ENCODE results near the gene CSF2.

Gene CSF2

DNA sequence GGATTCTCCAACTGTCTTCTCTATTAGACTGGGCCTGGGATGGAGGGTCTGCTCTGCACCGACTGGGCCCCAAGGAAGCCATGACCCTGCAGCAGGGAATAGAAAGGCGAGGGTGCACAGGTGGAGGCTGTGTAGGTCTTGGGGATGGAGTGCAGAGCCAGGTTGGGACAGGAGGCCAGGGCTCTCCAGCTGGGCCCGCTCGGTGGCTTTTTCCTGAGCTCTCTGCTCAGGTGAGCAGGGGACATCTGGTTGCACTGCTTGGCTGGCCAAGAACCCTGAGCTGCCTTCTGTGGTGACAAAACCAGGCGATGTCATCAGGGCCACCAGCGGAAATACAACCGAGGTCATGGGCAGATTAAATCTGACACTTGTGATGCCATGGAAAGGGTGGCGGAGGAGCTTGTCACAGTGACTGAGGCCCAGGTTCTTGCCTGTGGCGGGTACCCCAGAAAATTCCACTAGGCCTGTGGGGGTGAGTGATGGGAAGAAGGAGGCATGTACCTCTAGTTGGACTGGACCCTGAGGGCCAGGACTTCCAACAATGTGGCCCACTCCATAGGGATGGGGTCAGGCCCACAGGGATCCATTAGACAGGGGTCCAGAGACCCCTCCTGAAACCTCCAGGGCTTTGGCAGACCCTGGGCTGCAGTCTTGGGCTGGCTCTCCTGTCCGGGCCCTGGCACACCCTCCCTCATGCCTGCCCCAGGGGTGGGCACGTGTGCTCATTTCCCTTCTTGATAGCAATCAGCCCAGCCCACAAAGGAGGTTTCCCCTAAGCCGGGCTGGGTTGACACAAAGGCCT, 17.6 kb upstream of the CSF2 start:
- DNase-seq: no peak

- no peak for DNase-seq
Measured at GRCh38 chr5:132056610-132057497, 16.7 kb upstream of the CSF2 start.

DNA sequence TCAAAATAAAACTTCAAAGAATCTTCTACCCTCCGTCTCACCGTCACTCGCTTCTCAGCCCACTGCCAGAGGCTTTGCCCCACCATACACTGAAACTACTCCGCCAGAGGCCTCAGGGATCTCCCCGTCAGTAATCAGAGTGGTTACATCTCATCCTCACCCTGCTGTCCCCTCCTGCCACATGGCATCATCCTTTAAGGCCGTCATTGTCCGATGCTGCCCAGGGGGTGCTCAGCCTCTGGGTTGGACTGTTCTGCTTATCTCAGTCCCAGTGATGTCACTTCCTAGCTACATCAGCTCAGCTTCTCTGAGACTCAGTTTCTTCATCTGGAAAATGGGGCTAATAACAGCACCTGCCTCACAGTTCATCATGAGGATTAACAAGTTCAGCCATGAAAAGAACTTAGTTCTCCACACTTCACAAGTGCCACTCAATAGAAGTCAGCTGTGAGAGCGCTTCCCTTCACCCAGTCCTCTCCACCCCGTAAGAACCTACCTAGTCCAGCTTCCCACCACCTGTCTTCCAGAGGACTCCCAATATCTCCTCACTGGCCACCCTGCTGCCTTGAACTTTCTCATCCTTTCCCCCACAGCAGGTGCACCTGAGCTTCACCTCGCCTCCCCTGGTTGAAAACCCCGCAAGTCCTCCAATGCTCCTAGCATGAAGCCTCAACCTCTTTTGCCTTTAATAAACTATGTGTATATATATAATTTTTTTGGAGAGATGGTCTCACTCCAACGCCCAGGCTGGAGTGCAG, 15.9 kb upstream of the CSF2 start:
- no peak for DNase-seq

GRCh38 chr5:132058646-132059042, 14.9 kb upstream of the CSF2 start:
- no peak for DNase-seq

GRCh38 chr5:132059043-132059695, 14.4 kb upstream of the CSF2 start:
- no peak for DNase-seq

GRCh38 chr5:132059696-132060500, 13.7 kb upstream of the CSF2 start:
- no peak for DNase-seq

- DNase-seq: no peak
Measured at GRCh38 chr5:132060501-132061161, 13.0 kb upstream of the CSF2 start, which contains the start of gene IL3. IL3 (plus strand) TSS chr5:132060655; CDS start chr5:132060707, 52 bp downstream.

DNA sequence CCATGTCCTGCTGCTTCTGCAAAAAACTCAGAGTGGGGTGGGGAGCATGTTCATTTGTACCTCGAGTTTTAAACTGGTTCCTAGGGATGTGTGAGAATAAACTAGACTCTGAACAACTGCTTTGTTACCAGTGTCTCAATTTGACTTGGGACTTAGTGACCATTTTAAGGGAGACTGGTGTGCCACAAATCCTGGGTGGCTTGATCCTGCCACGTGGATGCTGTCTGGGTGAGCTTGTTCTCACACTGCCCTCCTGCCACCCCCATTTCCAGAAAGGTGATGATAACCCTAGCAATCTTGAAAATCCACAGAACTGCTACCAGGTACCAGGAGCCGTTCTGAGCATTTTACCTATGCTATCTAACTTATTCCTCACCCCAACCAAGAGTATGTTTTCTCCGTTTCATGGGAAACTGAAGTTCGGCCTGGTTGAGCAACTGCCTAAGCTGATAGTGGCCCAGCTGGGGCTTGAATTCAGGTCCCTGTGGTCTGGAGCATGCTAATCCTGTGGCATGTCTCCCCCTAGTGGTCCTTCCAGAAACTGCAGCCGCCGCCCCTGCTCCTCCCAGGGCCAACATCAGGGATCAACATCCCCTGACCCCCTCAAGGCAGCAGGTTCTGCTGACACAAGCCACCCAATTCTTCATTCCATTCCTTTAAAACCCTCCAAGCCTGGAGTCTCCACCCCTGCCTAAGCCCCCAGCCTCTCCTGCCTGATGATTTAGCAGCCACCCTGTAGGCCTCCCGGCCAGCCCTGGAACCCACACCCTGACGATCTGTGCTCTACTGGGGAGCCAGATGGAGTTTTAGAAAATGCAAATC, 10.3 kb upstream of the CSF2 start:
- DNase-seq: peak; percentile 59

- no peak for DNase-seq
Measured at GRCh38 chr5:132064140-132064539, 9.4 kb upstream of the CSF2 start.

- peak; percentile 61 for DNase-seq
Measured at GRCh38 chr5:132064738-132065331, 8.8 kb upstream of the CSF2 start.

DNA sequence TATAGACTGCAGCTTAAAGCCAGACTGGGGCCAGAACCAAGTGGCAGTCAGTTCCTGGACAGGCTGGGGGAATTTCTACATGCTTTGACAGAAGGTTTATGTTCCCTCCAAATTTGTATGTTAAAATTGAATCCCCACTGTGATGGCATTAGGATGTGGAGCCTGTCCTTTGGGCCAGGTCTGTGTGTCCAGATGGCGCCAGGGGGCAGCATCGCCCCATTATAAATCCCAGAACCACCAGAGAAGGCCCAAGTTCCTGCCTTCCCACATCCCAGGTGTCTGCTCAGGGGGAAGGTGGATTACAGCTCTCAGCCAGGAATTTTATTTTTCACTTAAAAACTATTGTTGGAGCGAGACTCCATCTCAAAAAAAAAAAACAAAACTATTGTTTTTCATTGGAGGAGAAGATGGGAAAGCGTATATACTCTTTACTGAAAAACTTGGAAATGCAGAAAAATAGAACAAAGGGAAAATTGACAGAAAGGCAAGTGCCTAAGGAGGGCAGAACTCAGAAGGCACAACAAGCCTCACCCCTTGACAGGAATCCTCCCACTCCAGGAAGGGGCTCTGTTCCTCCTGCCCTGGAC, 8.1 kb upstream of the CSF2 start:
- peak; percentile 69 for DNase-seq

DNA sequence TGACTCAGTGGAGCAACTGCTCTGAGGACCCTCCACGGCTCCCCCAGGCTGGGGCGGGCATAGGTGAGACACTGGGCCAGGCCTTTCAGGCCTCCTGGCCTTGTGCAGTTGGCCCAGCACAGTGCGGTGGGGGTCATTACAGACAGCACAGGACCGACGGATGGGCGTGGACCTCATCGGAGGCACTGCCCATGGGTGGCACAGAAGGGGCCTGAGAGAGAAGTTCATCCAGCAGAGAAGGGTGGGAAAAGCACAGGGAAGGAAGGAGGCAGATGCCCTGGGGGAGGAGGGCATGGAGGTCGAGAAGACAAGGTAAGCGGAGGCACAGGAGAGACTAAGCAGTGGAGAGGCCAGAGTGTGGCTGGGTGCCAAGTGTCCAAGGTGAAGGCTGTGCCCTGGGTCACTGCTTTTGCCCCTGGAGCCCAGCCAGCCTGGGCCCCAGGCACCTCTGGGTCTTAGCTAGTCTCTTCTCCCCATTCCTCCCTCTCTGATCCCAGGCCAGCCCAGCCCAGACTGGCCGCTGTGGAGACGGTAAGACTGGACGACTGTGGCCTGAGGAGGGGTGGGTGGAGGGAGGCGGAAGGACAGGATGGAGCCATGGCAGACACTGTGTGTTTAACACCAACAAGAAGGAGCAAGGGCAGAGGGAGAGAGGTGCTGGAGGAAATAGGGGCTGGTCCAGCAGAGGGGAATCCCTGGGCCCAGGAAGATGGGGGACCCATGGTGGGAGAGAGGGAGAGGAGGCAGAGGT, 7.5 kb upstream of the CSF2 start:
- no peak for DNase-seq

DNA sequence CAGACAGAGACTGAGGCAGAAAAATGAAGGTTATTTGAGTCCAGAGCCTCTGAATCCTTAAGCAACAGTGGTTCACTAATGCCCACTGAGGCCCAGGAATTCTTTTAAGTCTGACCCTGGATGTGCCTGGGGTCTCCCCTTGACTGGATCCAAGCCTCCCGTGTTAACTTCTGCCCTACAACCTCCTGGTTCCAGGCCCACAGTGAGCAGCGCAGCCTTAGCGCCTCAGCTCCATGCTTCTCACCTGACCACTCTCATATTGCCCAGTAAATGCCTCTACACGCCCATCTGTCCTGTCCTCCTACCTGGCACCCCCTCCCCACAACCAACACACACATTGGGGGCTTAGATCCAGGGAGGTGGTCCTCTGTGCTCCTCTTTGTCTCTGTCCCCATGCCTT, 6.7 kb upstream of the CSF2 start:
- DNase-seq: no peak

GRCh38 chr5:132067451-132067850, 6.1 kb upstream of the CSF2 start:
- DNase-seq: no peak

- no peak for DNase-seq
Measured at GRCh38 chr5:132067941-132068808, 5.4 kb upstream of the CSF2 start.

DNA sequence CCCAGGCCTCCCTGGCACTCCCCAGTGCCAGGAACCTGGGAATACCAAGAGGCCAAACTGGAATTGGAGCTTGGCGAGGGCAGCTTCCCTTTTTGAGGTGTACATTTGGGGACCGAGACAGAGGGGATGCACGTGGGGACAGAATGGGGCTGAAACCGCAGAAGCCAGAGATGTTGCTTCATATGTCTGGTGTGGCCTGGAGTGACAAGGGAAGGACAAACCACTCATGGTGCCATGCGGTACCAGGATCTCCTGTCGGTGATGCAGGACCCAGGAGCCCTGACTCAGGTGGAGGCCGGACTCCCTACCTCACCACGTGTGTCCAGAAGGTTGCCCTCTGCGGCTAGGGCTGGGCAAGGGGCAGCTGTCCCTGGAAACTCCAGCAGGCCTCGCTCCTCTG, 4.0 kb upstream of the CSF2 start:
- no peak for DNase-seq

DNA sequence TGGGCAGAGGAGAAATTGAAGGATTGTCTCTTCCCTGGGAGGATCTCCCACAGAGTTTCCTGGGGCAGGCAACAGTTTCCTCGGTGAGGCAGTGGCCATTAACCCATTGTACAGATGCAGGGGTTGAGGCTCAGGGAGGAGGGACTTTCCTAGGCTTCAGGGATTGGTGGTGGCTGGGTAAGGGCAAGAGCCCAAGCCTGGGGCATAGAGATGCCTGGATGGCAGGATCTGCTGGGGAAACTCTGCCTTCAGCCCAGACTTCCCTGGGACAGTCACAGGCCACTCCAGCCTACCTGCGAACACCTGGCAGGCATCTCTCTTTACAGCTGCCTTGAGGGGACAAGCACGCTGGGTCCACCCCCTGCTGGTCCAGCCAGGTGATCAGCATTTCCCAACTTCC, 3.6 kb upstream of the CSF2 start:
- DNase-seq: no peak

All from fibroblast of upper back skin (primary cell).